Right lobe of liver (tissue), 6 donors: ENCODE data around the gene ELAPOR1. TPM values are rescaled to one million over a fixed set of nuclear protein-coding genes. Genes with fewer than 3 reads are reported as not detected.

Source experiments
- ATAC-seq, 4 donors: fragments of 200-7000 bp; cut with Tn5 transposase; one replicate each; pipeline ENCODE4 v1.9.1; 2020; ENCODE audit warnings: mild to moderate bottlenecking in 4 of 4, moderate library complexity in 4 of 4
- DNase-seq, 3 donors: peaks; one replicate each; pipeline ENCODE4 v3.0.0-alpha.2; 2020
- H3K27ac ChIP-seq, 3 donors: fragments of 200-600 bp; one replicate each; pipeline ENCODE4 v1.8.0; 2022
- H3K27me3 ChIP-seq, 2 donors: fragments of 200-600 bp; one replicate each; pipeline ENCODE4 v1.8.0; 2022
- H3K36me3 ChIP-seq, 4 donors: fragments of 200-600 bp; sonication (generic) in 1 of 4; one replicate each; pipeline versions ENCODE4 v1.5.1 to v1.8.0; 2017 to 2022; ENCODE audit warnings: control low read depth in 1 of 4
- H3K4me1 ChIP-seq, 4 donors: fragments of 200-600 bp; sonication (generic) in 1 of 4; one replicate each; pipeline versions ENCODE4 v1.5.1 to v1.8.0; 2017 to 2022; ENCODE audit warnings: control low read depth in 1 of 4
- H3K4me3 ChIP-seq, 3 donors: fragments of 200-600 bp; one replicate each; pipeline ENCODE4 v1.8.0; 2022
- H3K9me3 ChIP-seq, 4 donors: fragments of 200-600 bp; sonication (generic) in 1 of 4; one replicate each; pipeline versions ENCODE4 v1.5.1 to v1.8.0; 2017 to 2022; ENCODE audit warnings: control low read depth in 1 of 4
- POLR2A ChIP-seq: fragments of 450-650 bp; IDR thresholded peaks from one replicate; pipeline ENCODE4 v1.6.1; 2017; ENCODE audit warnings: antibody characterized with exemption, mild to moderate bottlenecking
- WGBS: methylation state at CpG from one replicate; pipeline ENCODE4 v1.1.6; 2018; ENCODE audit warnings: low coverage, low lambda C conversion rate; ENCODE audit not compliant: insufficient coverage; ENCODE audit errors: missing lambda C conversion rate; 5-methylcytosine and 5-hydroxymethylcytosine counted together
- intact Hi-C, 2 donors: fragments of 100-400 bp; cut with DNase I; formaldehyde crosslinking; loops; one replicate each; pipeline versions ENCODE4 v1.11.2 to v1.14.1; 2022
- total RNA-seq, 6 experiments: library from RNA; depleted of rRNA in 2 of 6; stranded (reverse); fragments of >200 nt in 2 of 6; fragmentation: NEBNext Ultra II Directional in 3 of 6; extraction: Animal tissue kit (Norgen Biotek cat#: 25700) in 3 of 6; gene quantifications; one replicate each; pipeline versions ENCODE4 v1.1.0 to v1.2.4, GENCODE V29; 2016 to 2023
- TF ChIP-seq, protein P1 (sequence below), 4 donors: fragments of 200-600 bp in 3 of 4; fragments of 450-650 bp in 1 of 4; IDR thresholded peaks; one replicate each; pipeline versions ENCODE4 v1.5.1 to v1.8.0; 2016 to 2022; ENCODE audit warnings: antibody characterized with exemption in 4 of 4, mild to moderate bottlenecking in 2 of 4
- donor health status: DM: no; HTN: yes; CAD: no.
- donor health status: DM: no; HTN: no; CAD: no.
- donor health status: DM: no; HTN: no; CAD: no.
- donor health status: DM: no; HTN: yes; CAD: no.
- donor health status: DM: no; HTN: yes; CAD: no.

Gene ELAPOR1
- total RNA-seq, 6 experiments from 2014 or later, result 0.16 to 1.2 (median 0.22) TPM

DNA sequence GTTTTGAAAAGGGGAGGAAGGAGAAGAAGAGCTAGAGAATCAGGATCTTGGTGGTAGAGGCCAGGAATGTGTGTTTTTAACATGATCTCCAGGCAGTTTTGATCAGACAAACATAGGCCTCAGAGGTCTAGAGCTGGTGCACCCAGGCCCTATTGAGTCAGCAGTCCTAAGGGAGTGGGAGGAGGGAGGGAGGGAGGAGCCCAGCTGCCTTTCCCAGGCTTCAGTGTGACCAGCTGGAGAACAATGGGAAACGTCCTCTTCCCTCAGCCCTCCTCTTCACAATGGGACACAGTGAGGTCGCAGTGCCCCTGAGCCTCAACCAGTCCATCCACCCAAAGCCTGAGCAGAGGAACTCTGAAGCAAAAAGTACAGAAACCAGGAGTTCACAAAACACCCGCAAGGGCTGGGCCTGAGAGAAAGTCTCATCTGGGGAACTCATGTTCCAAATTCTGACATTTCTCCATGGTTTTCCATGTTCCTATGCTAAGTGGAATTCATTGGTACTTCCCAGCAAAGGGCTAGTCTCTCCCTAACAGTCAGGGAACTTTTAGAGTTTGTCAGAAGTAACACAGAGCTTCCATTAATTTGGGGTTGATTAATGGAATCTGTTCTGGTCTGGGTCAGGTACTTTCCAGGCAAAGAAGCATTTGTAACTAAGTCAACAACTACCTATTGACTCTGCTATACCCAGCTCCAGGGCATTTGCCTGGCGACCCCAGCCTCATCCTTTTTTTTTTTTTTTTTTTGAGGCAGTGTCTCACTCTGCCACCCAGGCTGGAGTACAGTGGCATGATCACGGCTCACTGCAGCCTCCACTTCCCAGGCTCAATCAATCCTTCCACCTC is 37.5 kb downstream of the ELAPOR1 start:
- intact Hi-C loops, result no loop called here
- Histone ChIP-seq H3K27ac (no peak overlapping the region), H3K4me3 (no peak overlapping the region), H3K9me3 (no peaks in the 10 kb centered on the region), H3K27me3 (no peaks in the 10 kb centered on the region), H3K4me1 (peaks cover 2 to 31% (median 7%) of the 10 kb centered on the region in 4 donors), H3K36me3 (no peaks in the 10 kb centered on the region)
- peak; percentile 50 to 75 (median 66) for ATAC-seq
- TF ChIP-seq, protein P1, sequence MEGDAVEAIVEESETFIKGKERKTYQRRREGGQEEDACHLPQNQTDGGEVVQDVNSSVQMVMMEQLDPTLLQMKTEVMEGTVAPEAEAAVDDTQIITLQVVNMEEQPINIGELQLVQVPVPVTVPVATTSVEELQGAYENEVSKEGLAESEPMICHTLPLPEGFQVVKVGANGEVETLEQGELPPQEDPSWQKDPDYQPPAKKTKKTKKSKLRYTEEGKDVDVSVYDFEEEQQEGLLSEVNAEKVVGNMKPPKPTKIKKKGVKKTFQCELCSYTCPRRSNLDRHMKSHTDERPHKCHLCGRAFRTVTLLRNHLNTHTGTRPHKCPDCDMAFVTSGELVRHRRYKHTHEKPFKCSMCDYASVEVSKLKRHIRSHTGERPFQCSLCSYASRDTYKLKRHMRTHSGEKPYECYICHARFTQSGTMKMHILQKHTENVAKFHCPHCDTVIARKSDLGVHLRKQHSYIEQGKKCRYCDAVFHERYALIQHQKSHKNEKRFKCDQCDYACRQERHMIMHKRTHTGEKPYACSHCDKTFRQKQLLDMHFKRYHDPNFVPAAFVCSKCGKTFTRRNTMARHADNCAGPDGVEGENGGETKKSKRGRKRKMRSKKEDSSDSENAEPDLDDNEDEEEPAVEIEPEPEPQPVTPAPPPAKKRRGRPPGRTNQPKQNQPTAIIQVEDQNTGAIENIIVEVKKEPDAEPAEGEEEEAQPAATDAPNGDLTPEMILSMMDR (IDR thresholded peaks at IDR 0.05), result no peak
- no peak for TF ChIP-seq POLR2A
- DNase-seq, result peak in 1 of 3 donors; percentile 32
- 25% methylated on average over 2 of the region's 5 CpGs for WGBS

DNA sequence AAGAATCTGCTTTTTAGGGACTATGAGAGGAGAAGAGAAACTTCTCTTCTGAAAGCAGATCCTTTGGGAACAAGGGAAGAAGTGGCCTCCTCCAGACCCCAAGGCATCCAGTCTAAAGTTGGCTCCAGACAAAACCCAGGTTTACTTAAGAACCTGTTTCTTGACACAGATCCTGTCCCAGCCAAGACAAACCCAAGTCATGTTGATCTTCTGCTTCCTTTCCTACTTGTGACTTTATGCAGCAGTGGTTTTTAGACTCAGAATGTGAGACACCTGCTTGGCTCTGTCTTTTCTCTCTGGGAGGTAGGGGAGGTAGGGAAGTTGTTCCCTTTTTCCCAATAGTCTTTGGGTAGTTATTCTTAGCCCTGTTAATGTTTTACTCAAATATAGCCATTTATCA is 38.3 kb downstream of the ELAPOR1 start:
- no peak for DNase-seq
- no peak for TF ChIP-seq POLR2A
- TF ChIP-seq, protein P1 (IDR thresholded peaks at IDR 0.05), result no peak
- Histone ChIP-seq H3K4me3 (no peak overlapping the region), H3K27me3 (no peaks in the 10 kb centered on the region), H3K36me3 (no peaks in the 10 kb centered on the region), H3K27ac (no peak overlapping the region), H3K4me1 (peaks cover 2 to 31% (median 7%) of the 10 kb centered on the region in 4 donors), H3K9me3 (no peaks in the 10 kb centered on the region)
- ATAC-seq, result no peak
- intact Hi-C loops, result no loop called here

DNA sequence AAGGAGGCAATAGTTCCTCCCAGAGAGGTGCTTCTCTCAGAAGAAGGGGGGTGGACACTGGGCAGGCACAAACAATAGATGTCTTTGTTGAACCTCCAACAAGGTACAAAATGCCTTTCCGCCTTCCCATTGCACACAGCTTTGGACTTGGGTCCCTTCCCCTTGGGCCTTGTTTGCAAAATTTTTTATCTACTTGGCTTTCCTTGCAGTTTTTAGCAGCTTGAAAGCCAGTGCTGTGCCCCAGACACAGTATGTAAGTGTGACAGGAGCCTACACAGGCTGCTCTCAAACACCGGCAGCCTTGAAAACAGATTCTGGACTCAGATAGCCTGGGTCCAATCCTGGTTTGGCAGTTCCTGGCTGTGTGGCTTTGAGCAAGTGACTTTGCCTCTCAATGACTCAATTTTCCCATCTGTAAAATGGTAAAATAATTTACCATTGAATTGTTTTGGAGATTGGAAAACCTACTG is 43.0 kb downstream of the ELAPOR1 start:
- WGBS, result 75% methylated on average over 1 of the region's 2 CpGs
- Histone ChIP-seq H3K27ac (no peak overlapping the region), H3K36me3 (no peaks in the 10 kb centered on the region), H3K4me1 (no peaks in the 10 kb centered on the region), H3K27me3 (no peaks in the 10 kb centered on the region), H3K9me3 (no peaks in the 10 kb centered on the region), H3K4me3 (no peak overlapping the region)
- intact Hi-C loops, result no loop called here
- TF ChIP-seq, protein P1 (IDR thresholded peaks at IDR 0.05), result no peak
- no peak for TF ChIP-seq POLR2A
- ATAC-seq (no peak), DNase-seq (no peak)

DNA sequence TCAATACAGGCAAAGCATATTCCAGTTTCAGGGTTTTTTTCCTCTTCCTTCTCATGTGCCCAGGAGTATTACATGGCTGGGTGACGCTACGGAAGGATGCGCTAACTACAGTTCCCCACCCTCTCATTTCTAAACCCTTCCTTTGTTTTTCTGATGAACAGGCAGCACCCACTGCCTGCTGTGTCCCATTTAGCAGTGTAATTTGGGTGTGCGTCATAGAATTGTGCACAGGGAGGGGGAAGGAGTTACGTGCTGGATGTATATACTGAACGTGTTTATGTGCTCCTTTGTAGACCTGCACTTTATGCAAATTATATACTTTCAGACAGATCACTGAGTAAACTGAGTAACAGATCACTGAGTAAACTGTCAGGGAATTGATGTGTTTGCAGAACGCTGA is 44.5 kb downstream of the ELAPOR1 start:
- Histone ChIP-seq H3K4me1 (no peaks in the 10 kb centered on the region), H3K36me3 (no peaks in the 10 kb centered on the region), H3K27ac (no peak overlapping the region), H3K27me3 (no peaks in the 10 kb centered on the region), H3K9me3 (no peaks in the 10 kb centered on the region), H3K4me3 (no peak overlapping the region)
- intact Hi-C loops, result no loop called here
- 87% methylated on average over 7 of the region's 7 CpGs for WGBS
- no peak for DNase-seq
- no peak for ATAC-seq
- TF ChIP-seq, protein P1 (IDR thresholded peaks at IDR 0.05), result no peak
- no peak for TF ChIP-seq POLR2A
